ENCODE results near the gene SLC10A1.

The SLC10A1 gene

DNA sequence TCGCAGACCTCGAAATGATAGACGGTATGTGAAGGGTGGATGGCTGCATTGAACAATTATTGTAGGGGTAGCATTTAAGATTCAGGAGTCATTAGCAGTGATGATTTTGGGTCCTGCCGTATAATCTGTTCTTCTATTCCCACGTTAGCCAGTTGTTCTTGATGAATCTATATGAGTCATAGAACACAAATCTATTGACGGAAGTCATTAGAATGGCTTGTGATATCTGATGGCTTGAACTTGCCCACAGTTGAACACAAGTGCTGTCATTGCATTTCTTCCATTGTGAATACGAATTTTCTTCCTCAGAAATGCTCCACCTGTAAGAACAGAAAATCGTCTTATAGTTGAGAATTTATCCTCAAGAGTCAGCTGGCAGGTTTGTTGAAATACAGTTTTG is 28.2 kb downstream of the SLC10A1 start:
- TF ChIP-seq GATA3 (IDR thresholded peaks at IDR 0.05; ENCODE audit: low read depth, low read length) (no peak), GATA2 (IDR thresholded peaks at IDR 0.05; ENCODE audit: low read depth, low read length) (no peak)

DNA sequence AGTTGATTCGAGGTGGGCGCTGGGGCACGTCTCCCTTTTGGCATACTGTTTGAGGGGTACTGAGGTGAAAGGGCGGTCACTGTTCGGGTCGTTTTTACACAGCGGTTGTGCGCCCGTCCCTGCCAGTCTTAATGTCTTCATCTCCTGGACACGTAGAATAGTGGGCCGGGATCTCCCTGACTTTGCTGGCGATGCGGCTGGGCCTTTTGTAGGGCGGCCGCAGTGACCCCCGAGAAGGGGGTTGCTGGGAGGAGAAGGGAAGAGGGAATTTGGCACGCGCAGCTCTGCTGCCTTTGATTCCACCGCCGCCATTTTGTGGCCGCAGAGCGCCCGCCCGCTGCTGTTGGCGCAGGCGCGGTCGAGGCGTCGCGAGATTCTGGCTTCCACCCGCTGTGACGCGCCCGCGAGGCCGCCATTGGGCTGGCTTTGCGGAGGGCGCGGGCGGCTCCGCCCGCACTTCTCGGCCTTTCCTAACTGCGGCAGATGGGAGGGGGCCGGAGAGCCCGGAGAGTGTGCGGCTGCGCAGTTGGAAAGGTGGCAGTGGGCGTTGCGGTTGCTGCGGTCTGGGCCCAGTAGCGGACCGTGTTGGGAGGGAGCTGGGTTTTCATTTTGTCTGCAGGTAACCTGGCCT is 29.6 kb downstream of the SLC10A1 start:
- no peak for TF ChIP-seq GATA3 (IDR thresholded peaks at IDR 0.05; ENCODE audit: low read depth, low read length)
- TF ChIP-seq GATA2 (IDR thresholded peaks at IDR 0.05; ENCODE audit: low read depth, low read length), result no peak

DNA sequence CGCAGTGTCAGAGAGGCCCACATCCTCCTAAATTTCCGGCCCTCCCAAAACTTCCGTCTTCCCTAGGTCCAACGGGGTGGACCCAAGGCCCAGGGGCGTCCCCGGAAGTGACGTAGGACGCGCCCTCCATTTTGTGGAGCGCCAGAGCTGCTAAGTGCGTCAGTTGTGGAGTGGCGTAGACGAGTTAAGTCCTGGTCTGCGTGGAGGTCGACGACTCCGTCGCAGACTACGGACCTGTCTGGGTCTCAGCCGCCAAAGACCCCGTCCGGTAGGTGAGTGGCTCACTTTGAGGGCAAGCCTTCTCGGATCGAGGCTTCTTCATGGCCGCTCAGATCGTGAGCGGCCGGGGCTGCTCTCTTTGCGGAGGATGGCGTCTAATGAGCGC is 30.1 kb downstream of the SLC10A1 start, which contains the start of gene SRSF5:
Gene SRSF5 (plus strand): TSS at position 159 of the 385 bp plus-strand sequence. CDS start 1,015 bp downstream, outside the sequence.
- TF ChIP-seq GATA2 (IDR thresholded peaks at IDR 0.05; ENCODE audit: low read depth, low read length) (no peak), GATA3 (IDR thresholded peaks at IDR 0.05; ENCODE audit: low read depth, low read length) (no peak)

DNA sequence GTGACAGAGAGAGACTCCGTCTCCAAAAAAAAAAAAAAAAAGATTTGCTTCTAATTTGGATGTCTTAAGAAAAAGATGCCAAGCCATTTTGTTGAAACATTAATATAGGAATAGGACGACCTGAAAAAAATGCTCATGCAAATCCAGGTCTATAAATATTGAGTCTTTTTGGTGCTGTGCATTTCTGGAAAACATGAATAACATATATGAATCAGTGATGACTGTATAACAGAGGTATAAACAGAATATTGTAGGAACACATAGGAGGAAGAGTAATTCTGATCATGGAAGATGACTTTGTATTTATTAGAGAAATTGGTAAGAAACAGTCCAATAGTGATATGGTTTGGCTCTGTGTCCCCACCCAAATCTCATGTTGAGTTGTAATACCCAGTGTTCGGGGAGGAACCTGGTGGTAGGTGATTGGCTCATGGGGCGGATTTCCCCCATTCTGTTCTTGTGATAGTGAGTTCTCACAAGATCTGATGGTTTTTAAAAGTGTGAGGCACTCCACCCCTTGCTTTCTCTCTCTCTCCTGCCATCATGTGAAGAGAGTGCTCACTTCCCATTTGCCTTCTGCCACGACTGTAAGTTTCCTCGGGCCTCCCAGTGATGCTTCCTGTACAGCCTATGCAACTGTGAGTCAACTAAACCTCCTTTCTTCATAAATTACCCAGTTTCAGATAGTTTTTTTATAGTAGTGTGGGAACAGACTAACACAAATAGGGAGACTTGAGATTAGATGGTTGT is 33.1 kb downstream of the SLC10A1 start:
- no peak for TF ChIP-seq GATA3 (IDR thresholded peaks at IDR 0.05; ENCODE audit: low read depth, low read length)
- TF ChIP-seq GATA2 (IDR thresholded peaks at IDR 0.05; ENCODE audit: low read depth, low read length), result no peak

DNA sequence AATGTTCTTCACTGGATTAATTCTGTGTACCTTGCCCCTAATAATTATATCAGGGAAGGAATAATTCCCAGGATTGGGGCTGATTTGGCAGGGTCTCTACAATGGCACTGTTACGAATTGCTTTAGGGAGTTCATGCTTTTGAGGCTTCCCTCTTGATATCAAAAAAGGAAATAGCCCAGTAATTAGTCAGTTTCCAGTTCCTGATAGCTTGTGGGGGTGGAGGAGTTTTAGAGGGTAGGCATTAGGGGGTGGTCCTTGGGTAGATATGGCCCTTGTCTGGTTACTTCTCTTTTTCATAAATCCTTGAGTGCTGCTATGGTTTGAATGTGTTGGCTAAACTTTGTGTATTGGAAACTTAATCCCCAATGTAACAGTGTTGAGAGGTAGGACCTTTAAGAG is 36.2 kb downstream of the SLC10A1 start:
- TF ChIP-seq GATA3 (IDR thresholded peaks at IDR 0.05; ENCODE audit: low read depth, low read length) (no peak), GATA2 (IDR thresholded peaks at IDR 0.05; ENCODE audit: low read depth, low read length) (no peak)

DNA sequence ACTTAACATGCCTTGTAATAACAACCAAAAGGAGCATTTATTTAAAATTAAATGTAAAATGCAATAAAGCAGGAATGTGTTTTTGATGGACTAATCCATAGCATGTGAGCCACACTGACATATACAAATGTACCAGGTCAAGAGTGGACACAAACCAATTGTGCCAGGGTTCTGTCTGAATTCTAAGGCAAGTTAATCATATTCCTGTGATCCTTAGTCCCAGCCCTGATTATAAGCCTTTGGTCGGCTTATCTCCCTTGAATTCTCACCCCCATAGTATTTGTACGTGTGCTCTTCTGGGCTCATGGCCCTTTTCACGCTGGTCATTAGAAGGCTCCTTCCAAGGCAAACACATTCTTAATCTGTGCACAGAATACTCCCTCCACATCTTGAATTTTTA is 40.7 kb downstream of the SLC10A1 start:
- no peak for TF ChIP-seq GATA3 (IDR thresholded peaks at IDR 0.05; ENCODE audit: low read depth, low read length)
- no peak for TF ChIP-seq GATA2 (IDR thresholded peaks at IDR 0.05; ENCODE audit: low read depth, low read length)

DNA sequence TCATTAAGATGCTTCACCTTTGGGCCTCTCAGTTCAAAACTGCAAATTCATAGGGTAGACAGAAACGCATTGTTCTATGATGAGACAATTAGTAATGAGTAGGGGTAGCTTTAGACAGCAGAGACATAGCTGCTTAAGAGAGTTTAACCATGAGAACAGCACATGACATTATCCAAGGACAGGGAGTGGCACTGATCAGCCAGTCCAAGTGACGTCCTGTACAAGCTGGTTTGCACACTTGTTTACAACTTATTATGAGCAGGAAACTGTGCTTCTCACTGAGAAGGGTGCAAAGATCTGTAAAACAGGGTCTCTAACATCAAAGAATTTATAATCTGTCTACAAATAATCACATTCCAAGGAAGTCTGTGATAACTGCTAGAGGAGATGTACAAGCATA is 41.3 kb downstream of the SLC10A1 start:
- no peak for TF ChIP-seq GATA3 (IDR thresholded peaks at IDR 0.05; ENCODE audit: low read depth, low read length)
- no peak for TF ChIP-seq GATA2 (IDR thresholded peaks at IDR 0.05; ENCODE audit: low read depth, low read length)

DNA sequence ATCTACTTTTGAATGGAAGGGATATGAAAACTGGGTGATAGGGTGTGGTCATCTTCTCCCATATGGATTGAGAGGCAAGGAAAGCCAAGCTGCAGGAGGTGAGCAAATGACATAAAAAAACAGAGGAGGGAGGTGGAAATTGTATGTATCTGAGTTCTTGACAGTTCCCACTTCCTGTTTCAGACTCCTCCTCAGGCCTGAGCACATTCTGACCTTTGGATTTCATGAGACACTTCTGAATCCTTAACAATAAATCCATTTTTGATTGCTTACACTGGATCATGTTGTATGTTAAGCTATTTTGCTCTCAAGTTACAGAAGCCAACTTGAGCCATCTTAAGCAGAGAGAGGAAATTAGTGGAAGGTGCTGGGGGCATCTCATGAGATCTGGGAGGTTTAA is 41.7 kb downstream of the SLC10A1 start:
- TF ChIP-seq GATA2 (IDR thresholded peaks at IDR 0.05; ENCODE audit: low read depth, low read length), result no peak
- TF ChIP-seq GATA3 (IDR thresholded peaks at IDR 0.05; ENCODE audit: low read depth, low read length), result no peak

DNA sequence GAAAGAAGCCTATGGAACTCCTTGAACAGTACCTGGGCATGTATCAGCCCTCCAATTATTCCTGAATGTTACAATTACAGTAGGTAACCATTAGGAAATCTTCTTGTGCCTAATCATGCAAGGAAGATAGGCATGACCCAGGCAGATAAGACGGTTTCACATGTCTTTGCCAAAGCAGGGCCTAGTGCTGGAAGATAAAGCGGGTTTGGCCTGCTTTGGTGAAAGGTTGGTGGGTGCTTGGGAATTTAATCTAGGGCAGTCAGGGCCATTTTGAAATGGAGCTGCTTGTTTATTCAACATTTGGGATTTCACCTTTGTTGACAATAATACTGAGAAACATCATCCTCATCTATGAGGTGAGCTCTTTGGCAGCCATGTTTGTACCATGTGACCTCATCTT is 42.6 kb downstream of the SLC10A1 start:
- TF ChIP-seq GATA2 (IDR thresholded peaks at IDR 0.05; ENCODE audit: low read depth, low read length) (no peak), GATA3 (IDR thresholded peaks at IDR 0.05; ENCODE audit: low read depth, low read length) (no peak)

DNA sequence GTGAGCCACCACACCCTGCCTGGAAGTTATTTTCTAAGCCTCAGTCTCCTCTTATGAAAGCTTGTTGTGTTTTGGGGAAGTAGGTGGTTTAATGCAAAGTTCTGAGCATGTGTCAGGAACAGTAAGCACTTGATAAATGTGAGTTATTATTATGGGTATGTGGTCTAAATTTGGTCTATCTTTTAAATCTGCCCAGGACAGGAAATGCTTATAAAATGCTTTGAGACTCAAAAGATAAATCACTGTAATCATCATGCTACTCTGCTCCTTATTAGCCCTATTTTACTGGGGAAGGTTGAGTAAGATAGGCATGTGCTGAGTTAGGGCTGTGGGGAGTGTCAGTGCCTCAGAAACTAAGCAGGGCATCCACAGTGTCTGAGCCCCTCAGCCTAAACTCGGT is 43.2 kb downstream of the SLC10A1 start:
- TF ChIP-seq GATA2 (IDR thresholded peaks at IDR 0.05; ENCODE audit: low read depth, low read length), result no peak

DNA sequence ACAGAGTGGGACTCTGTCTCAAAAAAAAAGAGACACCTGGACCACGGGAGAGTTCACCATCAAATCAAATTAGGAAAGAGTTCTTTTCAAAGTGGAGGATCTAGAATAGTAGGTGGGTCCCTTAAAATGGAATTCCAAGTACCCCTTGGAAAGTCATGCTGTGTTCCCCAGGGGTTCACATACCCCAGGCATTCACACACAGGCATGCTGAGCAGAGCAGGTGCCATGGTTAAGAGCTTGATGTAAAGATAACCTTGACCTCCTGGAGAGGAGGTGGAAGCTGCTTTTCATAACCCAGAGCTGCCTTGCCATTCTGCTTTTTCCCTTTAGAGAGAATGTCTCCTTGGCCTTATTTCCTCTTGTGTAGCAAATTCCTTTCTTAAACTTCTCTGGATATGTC is 44.3 kb downstream of the SLC10A1 start:
- TF ChIP-seq GATA3 (IDR thresholded peaks at IDR 0.05; ENCODE audit: low read depth, low read length) (no peak), GATA2 (IDR thresholded peaks at IDR 0.05; ENCODE audit: low read depth, low read length) (no peak)

DNA sequence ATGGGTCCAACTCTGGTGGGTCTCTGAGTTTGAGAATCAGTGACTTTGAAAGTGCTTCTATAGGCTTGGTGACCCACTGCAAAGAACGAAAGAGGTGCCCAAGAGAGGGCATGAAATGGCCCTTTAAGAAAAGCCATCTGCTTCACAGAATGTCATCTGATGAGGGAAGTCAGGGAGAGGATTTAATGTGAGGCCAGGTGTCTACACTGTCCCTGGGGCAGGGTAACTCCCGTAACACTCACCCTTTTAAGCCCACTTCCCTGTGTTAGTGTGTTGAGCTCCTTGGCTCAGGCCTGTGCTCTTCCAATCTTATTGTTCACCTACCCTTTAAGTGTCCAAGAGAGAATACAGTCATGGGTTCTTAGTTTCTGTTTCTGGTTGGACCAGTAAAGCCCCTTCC is 46.5 kb downstream of the SLC10A1 start:
- TF ChIP-seq GATA3 (IDR thresholded peaks at IDR 0.05; ENCODE audit: low read depth, low read length), result no peak
- TF ChIP-seq GATA2 (IDR thresholded peaks at IDR 0.05; ENCODE audit: low read depth, low read length), result no peak

DNA sequence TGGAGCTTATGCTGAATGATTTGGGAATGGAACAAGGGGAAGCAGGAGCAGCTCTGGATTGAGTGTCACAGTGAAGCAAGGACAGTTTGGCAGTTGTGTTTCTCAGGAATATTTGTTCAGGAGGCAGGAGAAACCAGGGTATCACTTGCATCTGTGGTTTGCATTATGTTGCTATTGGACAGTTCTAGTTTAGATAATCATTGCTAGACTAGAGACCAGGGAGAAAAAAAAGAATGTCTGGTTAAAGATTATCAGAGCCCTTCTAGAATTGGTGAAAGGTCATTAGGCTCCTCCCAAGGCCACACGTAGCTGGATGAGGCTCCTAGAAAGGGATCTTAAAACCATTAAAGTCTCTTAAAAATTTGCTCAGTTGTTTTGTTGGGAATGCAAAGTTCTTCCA is 47.1 kb downstream of the SLC10A1 start:
- TF ChIP-seq GATA3 (IDR thresholded peaks at IDR 0.05; ENCODE audit: low read depth, low read length) (no peak), GATA2 (IDR thresholded peaks at IDR 0.05; ENCODE audit: low read depth, low read length) (no peak)

DNA sequence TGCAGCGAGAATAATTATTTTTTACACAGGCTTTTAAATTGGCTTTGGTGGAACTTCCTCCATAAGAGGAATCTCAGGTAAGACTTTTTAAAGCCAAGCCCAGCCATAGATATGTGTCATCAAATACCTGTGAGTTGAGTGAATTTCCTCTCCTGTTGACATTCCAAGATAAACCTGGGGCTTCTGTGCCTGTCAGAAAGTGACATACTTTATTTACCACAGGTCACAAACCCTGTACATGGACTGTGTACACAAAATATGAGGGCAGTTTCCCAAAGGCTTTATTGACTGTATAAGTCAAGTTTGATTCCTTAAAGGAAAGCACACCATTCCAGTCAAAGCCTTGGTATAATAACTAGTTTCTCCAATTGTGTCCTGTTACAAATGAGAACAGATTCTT is 56.0 kb downstream of the SLC10A1 start:
- TF ChIP-seq GATA3 (IDR thresholded peaks at IDR 0.05; ENCODE audit: low read depth, low read length), result no peak

DNA sequence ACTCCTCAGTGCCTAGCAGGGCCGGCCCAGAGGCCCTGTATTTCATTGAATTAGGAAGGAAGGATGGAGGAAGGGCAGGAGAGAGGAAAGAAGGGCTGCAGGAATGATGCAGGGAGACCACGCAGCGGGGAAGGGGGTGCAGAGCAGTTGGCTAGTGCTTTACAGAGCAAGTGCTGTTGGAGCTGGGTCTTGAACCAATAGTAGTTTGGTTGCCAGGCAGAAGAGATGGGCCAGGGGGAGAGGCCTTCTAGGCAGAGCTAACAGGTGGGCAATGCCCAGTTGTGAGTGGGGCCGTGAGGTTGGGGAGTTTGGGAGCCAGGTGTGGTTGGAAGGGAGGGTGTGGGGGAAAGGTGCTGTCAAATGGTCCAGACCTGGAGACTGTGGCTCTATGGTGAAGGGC is 69.2 kb downstream of the SLC10A1 start:
- no peak for TF ChIP-seq GATA3 (IDR thresholded peaks at IDR 0.05; ENCODE audit: low read depth, low read length)
- no peak for TF ChIP-seq GATA2 (IDR thresholded peaks at IDR 0.05; ENCODE audit: low read depth, low read length)

Data from SH-SY5Y (cell line).